Stimulated activated CD8-positive, alpha-beta memory T cell treated with anti-CD3 and anti-CD28 coated beads, Interleukin-7, amount 100 ng/mL, for 48 hours (primary cell): ENCODE results near the gene ZNF580.
A peak's percentile ranks its signal among the peaks of the same experiment; 100 is the strongest.

Experiments used
- DNase-seq, 2 donors: peaks; one replicate each; pipeline ENCODE4 v3.0.0-alpha.2; 2020; ENCODE audit warnings: low read depth in 1 of 2; ENCODE audit errors: extremely low read depth in 1 of 2

The ZNF580 gene

GRCh38 chr19:55640577-55641425, at the start of gene ZNF580:
TSS of gene ZNF580 (plus strand) at chr19:55641002. CDS start at chr19:55642509, 1,507 bp downstream.
- DNase-seq, result no peak

- DNase-seq, result no peak
These were observed 49.2 kb upstream of the ZNF580 start for GRCh38 chr19:55591555-55591954.

GRCh38 chr19:55592391-55593090, 48.3 kb upstream of the ZNF580 start:
- no peak for DNase-seq

GRCh38 chr19:55593096-55593772, 47.6 kb upstream of the ZNF580 start:
- DNase-seq, result no peak

GRCh38 chr19:55594996-55595545, 45.7 kb upstream of the ZNF580 start:
- no peak for DNase-seq

GRCh38 chr19:55596304-55596703, 44.5 kb upstream of the ZNF580 start:
- DNase-seq, result no peak

GRCh38 chr19:55597501-55597921, 43.3 kb upstream of the ZNF580 start:
- DNase-seq, result no peak

- DNase-seq, result no peak
These were observed 42.8 kb upstream of the ZNF580 start for GRCh38 chr19:55598034-55598433.

- peak; percentile 87 to 89 for DNase-seq
These were observed 41.9 kb upstream of the ZNF580 start for GRCh38 chr19:55598719-55599467.

GRCh38 chr19:55599468-55599841, 41.3 kb upstream of the ZNF580 start, which contains the start of gene FIZ1:
TSS of gene FIZ1 (minus strand) at chr19:55599517. CDS start at chr19:55597865, 1,652 bp downstream.
- peak; percentile 86 to 96 for DNase-seq

GRCh38 chr19:55599842-55600661, 40.8 kb upstream of the ZNF580 start, which contains the start of gene ZNF524:
TSS of gene ZNF524 (plus strand) at chr19:55600288. CDS start at chr19:55602113, 1,825 bp downstream.
- DNase-seq, result peak; percentile 70 to 73

- no peak for DNase-seq
These were observed 40.2 kb upstream of the ZNF580 start for GRCh38 chr19:55600662-55601028.

GRCh38 chr19:55601084-55601483, 39.7 kb upstream of the ZNF580 start:
- no peak for DNase-seq

- no peak for DNase-seq
These were observed 38.4 kb upstream of the ZNF580 start for GRCh38 chr19:55602104-55603001.

GRCh38 chr19:55603115-55603514, 37.7 kb upstream of the ZNF580 start:
- DNase-seq, result no peak

GRCh38 chr19:55603581-55604292, 37.1 kb upstream of the ZNF580 start:
- no peak for DNase-seq

- DNase-seq, result peak; percentile 98 to 99
These were observed 35.6 kb upstream of the ZNF580 start for GRCh38 chr19:55605207-55605636.
